Activated CD8-positive, alpha-beta T cell treated with anti-CD3 and anti-CD28 coated beads for 36 hours (primary cell): ENCODE data around the gene TGM1. TPM values are rescaled to one million over a fixed set of nuclear protein-coding genes. Genes with fewer than 3 reads are reported as not detected.

ENCODE experiments used
- ATAC-seq: fragments of 200-7000 bp; cut with Tn5 transposase; one replicate; pipeline ENCODE4 v1.10.0; 2021; ENCODE audit warnings: mild to moderate bottlenecking, moderate library complexity
- CTCF ChIA-PET: fragments of 350-600 bp; sonication (Branson Sonifier 250); formaldehyde crosslinking; loops from one replicate; lab custom pipeline; 2021; ENCODE audit warnings: antibody characterized with exemption; lab: Charles Lee
- POLR2A ChIA-PET: fragments of 350-600 bp; sonication (Branson Sonifier 250); formaldehyde crosslinking; loops from one replicate; lab custom pipeline; 2021; ENCODE audit warnings: antibody characterized with exemption; lab: Charles Lee
- DNase-seq: peaks from one replicate; pipeline ENCODE4 v3.0.0-alpha.2; 2020
- H3K27ac Mint-ChIP-seq: one replicate; pipeline ENCODE4 v1.8.0; 2021; ENCODE audit warnings: mild to moderate bottlenecking, mixed read lengths
- H3K27me3 Mint-ChIP-seq: one replicate; pipeline ENCODE4 v1.8.0; 2021; ENCODE audit warnings: mixed read lengths
- H3K36me3 Mint-ChIP-seq: one replicate; pipeline ENCODE4 v1.8.0; 2021; ENCODE audit warnings: low read depth, mixed read lengths
- H3K4me1 Mint-ChIP-seq: one replicate; pipeline ENCODE4 v1.8.0; 2021; ENCODE audit warnings: low read depth, mixed read lengths
- H3K4me3 Mint-ChIP-seq: one replicate; pipeline ENCODE4 v1.8.0; 2021; ENCODE audit warnings: mild to moderate bottlenecking, moderate library complexity, mixed read lengths
- H3K9me3 Mint-ChIP-seq: one replicate; pipeline ENCODE4 v1.8.0; 2021; ENCODE audit warnings: mixed read lengths
- CTCF ChIP-seq: fragments of 200-600 bp; IDR thresholded peaks from one replicate; pipeline ENCODE4 v1.8.0; 2022; ENCODE audit warnings: antibody characterized with exemption, mild to moderate bottlenecking
- intact Hi-C: fragments of 100-400 bp; cut with micrococcal nuclease; formaldehyde crosslinking; loops from one replicate; pipeline ENCODE4 v1.10.0; 2022
- total RNA-seq, 2 experiments: library from RNA; stranded (reverse); gene quantifications; one replicate each; pipeline ENCODE4 v1.2.3, GENCODE V29; 2021

Gene TGM1
- total RNA-seq, 2 experiments from 2014 or later: 3.0 to 3.1 TPM

GRCh38 chr14:24236689-24237462 lies 26.1 kb downstream of the TGM1 start:
- no peaks in the 10 kb centered on the region for H3K27me3 Mint-ChIP-seq
- DNase-seq (no peak), ATAC-seq (no peak)
- TF ChIP-seq CTCF: no peak
- intact Hi-C loops: no loop called here
- CTCF ChIA-PET: interaction anchor here (1.0 to 27.8 kb wide), 5 partner anchors 21 to 146 kb away, joined by 3 to 873 read pairs (median 4); partner anchors contain the start of genes CIDEB, DHRS1, LTB4R and LTB4R2
- peaks cover 64% of the 10 kb centered on the region for H3K4me1 Mint-ChIP-seq
- H3K27ac Mint-ChIP-seq: peak overlapping the region; percentile 9
- no peaks in the 10 kb centered on the region for H3K9me3 Mint-ChIP-seq
- peaks cover 57% of the 10 kb centered on the region for H3K36me3 Mint-ChIP-seq
- POLR2A ChIA-PET: interaction anchor here (1.0 to 2.4 kb wide), 4 partner anchors 10 to 75 kb away, joined by 3 to 17 read pairs (median 4); partner anchors contain the start of genes CHMP4A and LTB4R
- H3K4me3 Mint-ChIP-seq: no peak overlapping the region

- DNase-seq (no peak), ATAC-seq (no peak)
- intact Hi-C loops: no loop called here
- no peaks in the 10 kb centered on the region for H3K9me3 Mint-ChIP-seq
- no peaks in the 10 kb centered on the region for H3K27me3 Mint-ChIP-seq
- H3K36me3 Mint-ChIP-seq: peaks cover 56% of the 10 kb centered on the region
- peaks cover 66% of the 10 kb centered on the region for H3K4me1 Mint-ChIP-seq
- H3K4me3 Mint-ChIP-seq: no peak overlapping the region
- ChIA-PET CTCF (interaction anchor here (1.2 to 27.8 kb wide), 6 partner anchors 7 to 75 kb away, joined by 3 to 873 read pairs (median 13); partner anchors contain the start of genes CIDEB, DHRS1, IRF9 and LTB4R), POLR2A (interaction anchor here (1.1 to 2.4 kb wide), 4 partner anchors 22 to 76 kb away, joined by 3 to 17 read pairs (median 4); partner anchors contain the start of genes CHMP4A and LTB4R)
- peak overlapping the region; percentile 65 for H3K27ac Mint-ChIP-seq
- no peak for TF ChIP-seq CTCF
Measured at GRCh38 chr14:24235804-24236688, 26.9 kb downstream of the TGM1 start.

- no peak for DNase-seq
- H3K4me3 Mint-ChIP-seq: peak overlapping the region; percentile 93
- no peak for ATAC-seq
- intact Hi-C loops: no loop called here
- peaks cover 40% of the 10 kb centered on the region for H3K36me3 Mint-ChIP-seq
- H3K27ac Mint-ChIP-seq: peak overlapping the region; percentile 23
- TF ChIP-seq CTCF: no peak
- ChIA-PET POLR2A (interaction anchor here (0.6 to 2.4 kb wide), 12 partner anchors 8 to 206 kb away, joined by 3 to 17 read pairs (median 3); partner anchors contain the start of genes CHMP4A, DHRS1, IRF9 and LTB4R), CTCF (interaction anchor here (0.8 to 27.8 kb wide), 9 partner anchors 8 to 99 kb away, joined by 3 to 873 read pairs (median 4); partner anchors contain the start of genes CIDEB, DHRS1, IRF9 and LTB4R)
- no peaks in the 10 kb centered on the region for H3K27me3 Mint-ChIP-seq
- H3K9me3 Mint-ChIP-seq: no peaks in the 10 kb centered on the region
- peaks cover 52% of the 10 kb centered on the region for H3K4me1 Mint-ChIP-seq
Measured at GRCh38 chr14:24234095-24235005, 28.6 kb downstream of the TGM1 start.

GRCh38 chr14:24233538-24233866 lies 29.5 kb downstream of the TGM1 start:
- Mint-ChIP-seq H3K27me3 (no peaks in the 10 kb centered on the region), H3K9me3 (no peaks in the 10 kb centered on the region), H3K36me3 (peaks cover 35% of the 10 kb centered on the region), H3K4me3 (peak overlapping the region; percentile 93), H3K27ac (peak overlapping the region; percentile 96), H3K4me1 (peaks cover 48% of the 10 kb centered on the region)
- ChIA-PET CTCF (interaction anchor here (1.2 to 27.8 kb wide), 5 partner anchors 9 to 100 kb away, joined by 4 to 873 read pairs (median 18); partner anchors contain the start of genes CIDEB, DHRS1, IRF9 and LTB4R), POLR2A (interaction anchor here (0.6 to 2.3 kb wide), 8 partner anchors 8 to 206 kb away, joined by 3 to 15 read pairs (median 3); partner anchors contain the start of genes DHRS1, NOP9 and TINF2)
- peak; percentile 35 for DNase-seq
- intact Hi-C loops: no loop called here
- no peak for TF ChIP-seq CTCF
- ATAC-seq: no peak
